Right renal cortex interstitium (tissue), 3 donors: ENCODE data around the gene TASP1. TPM values are rescaled to one million over a fixed set of nuclear protein-coding genes. Genes with fewer than 3 reads are reported as not detected.

Source experiments
- DNase-seq, 3 donors: peaks; one replicate each; pipeline ENCODE4 v3.0.0-alpha.2; 2013; ENCODE audit warnings: low read depth in 3 of 3, low spot score in 2 of 3
- polyA plus RNA-seq, 3 donors: library from polyadenylated mRNA; unstranded; fragments of 120-200 nt; gene quantifications; one replicate each; pipeline ENCODE4 v1.2.1, GENCODE V29; 2013; ENCODE audit not compliant: insufficient read length in 3 of 3

The TASP1 gene
- polyA plus RNA-seq, 3 donors, result 13.0 to 17.0 (median 13.8) TPM

- no peak for DNase-seq
These were observed 58.0 kb downstream of the TASP1 start for GRCh38 chr20:13580707-13581106.

GRCh38 chr20:13574071-13574470 is 64.7 kb downstream of the TASP1 start:
- no peak for DNase-seq

- DNase-seq, result no peak
These were observed 67.1 kb downstream of the TASP1 start for GRCh38 chr20:13571662-13572061.

- no peak for DNase-seq
These were observed 71.1 kb downstream of the TASP1 start for GRCh38 chr20:13567663-13568062.

GRCh38 chr20:13563854-13564253 is 74.9 kb downstream of the TASP1 start:
- no peak for DNase-seq

- no peak for DNase-seq
These were observed 84.0 kb downstream of the TASP1 start for GRCh38 chr20:13554706-13555105.

- DNase-seq, result no peak
These were observed 84.7 kb downstream of the TASP1 start for GRCh38 chr20:13554076-13554475.

- DNase-seq, result no peak
These were observed 86.7 kb downstream of the TASP1 start for GRCh38 chr20:13552061-13552460.

GRCh38 chr20:13549451-13549850 is 89.3 kb downstream of the TASP1 start:
- DNase-seq, result no peak

- DNase-seq, result peak; percentile 41 to 53 (median 42)
These were observed 92.1 kb downstream of the TASP1 start for GRCh38 chr20:13546497-13547131.

- DNase-seq, result no peak
These were observed 92.9 kb downstream of the TASP1 start for GRCh38 chr20:13545790-13546189.

GRCh38 chr20:13543783-13544182 is 94.9 kb downstream of the TASP1 start:
- DNase-seq, result no peak

GRCh38 chr20:13535627-13536026 is 103.1 kb downstream of the TASP1 start:
- DNase-seq, result no peak

- no peak for DNase-seq
These were observed 104.8 kb downstream of the TASP1 start for GRCh38 chr20:13533946-13534345.

- no peak for DNase-seq
These were observed 108.6 kb downstream of the TASP1 start for GRCh38 chr20:13530146-13530545.

GRCh38 chr20:13526551-13526950 is 112.2 kb downstream of the TASP1 start:
- no peak for DNase-seq

- DNase-seq, result no peak
These were observed 113.3 kb downstream of the TASP1 start for GRCh38 chr20:13525225-13525940.

- no peak for DNase-seq
These were observed 114.4 kb downstream of the TASP1 start for GRCh38 chr20:13524339-13524738.

GRCh38 chr20:13517831-13518230 is 120.9 kb downstream of the TASP1 start:
- no peak for DNase-seq

GRCh38 chr20:13515796-13516558 is 122.8 kb downstream of the TASP1 start:
- no peak for DNase-seq

GRCh38 chr20:13515291-13515690 is 123.4 kb downstream of the TASP1 start:
- no peak for DNase-seq
